Stomach (tissue), 9 donors: ENCODE measurements around the gene PCAT6. TPM values are rescaled to one million over a fixed set of nuclear protein-coding genes. Genes with fewer than 3 reads are reported as not detected.
"Not testable (repeated sequence)": the region's sequence is repeated elsewhere in the genome, so short reads cannot be mapped to it uniquely, and the experiment has no call there.

Experiments used
- DNase-seq, 2 donors: peaks; one replicate each; pipeline versions ENCODE4 v3.0.0 to v3.0.0-alpha.2; 2013 to 2019
- H3K27ac ChIP-seq, 5 donors: fragments of 200-600 bp in 4 of 5; sonication (generic) in 4 of 5; one replicate each; pipeline ENCODE4 v1.5.1; 2013 to 2019; ENCODE audit warnings: mild to moderate bottlenecking in 1 of 5, moderate library complexity in 1 of 5
- H3K27me3 ChIP-seq, 3 donors: fragments of 200-600 bp; sonication (generic); one replicate each; pipeline ENCODE4 v1.5.1; 2017 to 2019; ENCODE audit warnings: mixed run types in 1 of 3
- H3K36me3 ChIP-seq, 4 donors: fragments of 200-600 bp; sonication (generic); 1 replicate in 3 of 4; 2 replicates in 1 of 4; pipeline ENCODE4 v1.5.1; 2016 to 2019
- H3K4me1 ChIP-seq, 4 donors: fragments of 200-600 bp; sonication (generic); one replicate each; pipeline ENCODE4 v1.5.1; 2016 to 2019
- H3K4me3 ChIP-seq, 4 donors: fragments of 200-600 bp; sonication (generic) in 3 of 4; one replicate each; pipeline ENCODE4 v1.5.1; 2016 to 2019; ENCODE audit warnings: mild to moderate bottlenecking in 1 of 4
- H3K9me3 ChIP-seq, 4 donors: fragments of 200-600 bp; sonication (generic); one replicate each; pipeline ENCODE4 v1.5.1; 2016 to 2019
- CTCF ChIP-seq, 7 experiments: fragments of 450-650 bp in 4 of 7; fragments of 200-600 bp in 3 of 7; sonication (generic) in 3 of 7; IDR thresholded peaks; one replicate each; pipeline ENCODE4 v1.5.1; 2016 to 2019; ENCODE audit warnings: antibody characterized with exemption in 7 of 7, control low read depth in 2 of 7, mild to moderate bottlenecking in 1 of 7
- EP300 ChIP-seq: sonication (generic); formaldehyde crosslinking; IDR thresholded peaks from one replicate; pipeline ENCODE4 v1.6.1; 2017; ENCODE audit warnings: antibody characterized with exemption
- POLR2A ChIP-seq, 4 donors: fragments of 450-650 bp; IDR thresholded peaks; one replicate each; pipeline ENCODE4 v1.6.1; 2016; ENCODE audit warnings: antibody characterized with exemption in 4 of 4, control low read depth in 2 of 4, mild to moderate bottlenecking in 1 of 4, moderate library complexity in 1 of 4
- POLR2AphosphoS5 ChIP-seq, 3 donors: sonication (generic); formaldehyde crosslinking; IDR thresholded peaks; one replicate each; pipeline ENCODE4 v1.6.1; 2016; ENCODE audit warnings: antibody characterized with exemption in 3 of 3
- WGBS, 5 donors: extraction: QIAGEN DNeasy Blood & Tissue Kit in 3 of 5; methylation state at CpG; one replicate each; pipeline versions ENCODE4 v1.1.5 to v1.1.7; 2013 to 2018; 5-methylcytosine and 5-hydroxymethylcytosine counted together
- intact Hi-C: fragments of 100-400 bp; cut with DNase I; formaldehyde crosslinking; loops from one replicate; pipeline ENCODE4 v1.15.1; 2023; ENCODE audit warnings: low total_unique reads
- polyA plus RNA-seq, 3 donors: library from polyadenylated mRNA; stranded (reverse); fragments of 200-250 nt; gene quantifications; one replicate each; pipeline ENCODE4 v1.2.3, GENCODE V29; 2013
- total RNA-seq, 5 donors: library from RNA; depleted of rRNA; stranded (reverse); fragments of >200 nt; gene quantifications; one replicate each; pipeline versions ENCODE4 v1.1.0 to v1.2.3, GENCODE V29; 2014 to 2016
- donor health status: healthy with polysubstance abuse.
- donor health status: Bipolar disorder and iron deficiency.
- donor health status: healthy.

PCAT6 gene
- total and polyA plus RNA-seq, 8 donors, result 1.2 to 3.9 (median 2.7) TPM; not detected in 5

GRCh38 chr1:202825748-202826147 lies 15.0 kb downstream of the PCAT6 start:
- Histone ChIP-seq H3K4me3 (no peak overlapping the region), H3K27ac (no peak overlapping the region), H3K4me1 (peaks cover 0 to 19% (median 0%) of the 10 kb centered on the region in 4 donors), H3K9me3 (no peaks in the 10 kb centered on the region), H3K27me3 (no peaks in the 10 kb centered on the region), H3K36me3 (no peaks in the 10 kb centered on the region)
- no peak for DNase-seq
- WGBS, 5 donors, result 90 to 95% (median 94%) methylated on average over 7 of the region's 7 CpGs
- intact Hi-C loops, result no loop called here
- no peak for TF ChIP-seq EP300
- no peak for TF ChIP-seq POLR2A (IDR thresholded peaks at IDR 0.05)
- no peak for TF ChIP-seq CTCF (IDR thresholded peaks at IDR 0.05)
- no peak for TF ChIP-seq POLR2AphosphoS5 (IDR thresholded peaks at IDR 0.05)

GRCh38 chr1:202829223-202829622 lies 18.5 kb downstream of the PCAT6 start:
- H3K9me3 ChIP-seq, DNase-seq, H3K4me3 ChIP-seq, H3K27me3 ChIP-seq, H3K36me3 ChIP-seq, H3K4me1 ChIP-seq, H3K27ac ChIP-seq, intact Hi-C loops: not testable (repeated sequence)
- WGBS, 5 donors, result 95 to 97% (median 96%) methylated on average over 9 of the region's 9 CpGs

DNA sequence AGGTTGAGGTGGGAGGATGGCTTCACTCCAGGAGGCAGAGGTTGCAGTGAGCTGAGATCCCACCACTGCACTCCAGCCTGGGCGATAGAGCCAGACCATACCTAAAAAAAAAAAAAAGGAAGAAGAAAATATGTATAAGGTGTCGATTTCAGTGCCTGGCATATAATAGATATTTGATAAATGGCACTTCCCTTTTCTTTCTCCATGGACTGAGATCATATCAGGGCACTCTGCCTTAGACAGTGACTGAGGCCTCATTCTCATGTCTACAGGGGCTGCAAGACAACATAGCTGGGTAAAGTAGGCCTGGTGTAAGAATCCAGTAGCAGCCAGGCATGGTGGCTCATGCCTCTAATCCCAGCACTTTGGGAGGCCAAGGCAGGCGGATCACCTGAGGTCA lies 21.2 kb downstream of the PCAT6 start:
- TF ChIP-seq POLR2A (IDR thresholded peaks at IDR 0.05), result no peak

GRCh38 chr1:202834771-202835547 lies 24.2 kb downstream of the PCAT6 start:
- intact Hi-C loops, result no loop called here
- Histone ChIP-seq H3K36me3 (no peaks in the 10 kb centered on the region), H3K27ac (no peak overlapping the region), H3K4me1 (peaks cover 0 to 22% (median 0%) of the 10 kb centered on the region in 4 donors), H3K27me3 (peaks cover 0 to 6% (median 0%) of the 10 kb centered on the region in 3 donors), H3K4me3 (no peak overlapping the region), H3K9me3 (no peaks in the 10 kb centered on the region)
- no peak for TF ChIP-seq EP300
- TF ChIP-seq POLR2A (IDR thresholded peaks at IDR 0.05), result no peak
- no peak for TF ChIP-seq CTCF (IDR thresholded peaks at IDR 0.05)
- no peak for TF ChIP-seq POLR2AphosphoS5 (IDR thresholded peaks at IDR 0.05)
- no peak for DNase-seq
- 73 to 84% (median 82%) methylated on average over 10 of the region's 10 CpGs for WGBS, 5 donors

More for the DNA sequence above, 21.2 kb downstream of the PCAT6 start:
- 78 to 89% (median 86%) methylated on average over 3 of the region's 3 CpGs for WGBS, 5 donors
- Histone ChIP-seq H3K4me1 (peaks cover 0 to 18% (median 0%) of the 10 kb centered on the region in 4 donors), H3K4me3 (no peak overlapping the region), H3K27ac (no peak overlapping the region), H3K9me3 (no peaks in the 10 kb centered on the region), H3K27me3 (peaks cover 0 to 6% (median 0%) of the 10 kb centered on the region in 3 donors), H3K36me3 (no peaks in the 10 kb centered on the region)
- intact Hi-C loops, result no loop called here
- DNase-seq, result no peak

DNA sequence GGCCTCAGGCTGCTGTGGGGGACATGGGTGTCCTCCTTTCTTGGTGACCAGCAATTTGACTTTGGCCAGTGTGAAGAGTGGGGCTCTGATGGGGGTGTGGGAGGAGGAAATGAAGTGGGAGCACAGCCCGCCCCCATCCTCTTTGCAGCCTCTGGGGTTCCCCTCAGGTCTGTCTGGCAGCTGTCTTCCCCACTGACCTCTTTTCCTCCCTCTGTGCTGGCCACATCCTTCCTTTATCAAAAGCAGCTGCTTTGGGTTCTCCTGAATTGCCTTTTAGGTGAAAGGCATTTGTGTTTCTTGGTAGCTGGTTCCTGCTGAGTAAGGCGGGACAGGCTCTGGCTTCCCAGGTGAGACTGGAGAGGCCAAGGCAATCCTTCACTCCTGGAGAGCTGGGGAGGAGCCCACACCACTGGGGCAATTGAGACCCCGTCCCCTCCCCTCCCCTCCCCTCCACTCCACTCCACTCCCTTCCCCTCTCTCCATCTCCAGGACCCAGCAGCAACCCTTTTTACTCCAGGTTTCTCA lies 24.9 kb downstream of the PCAT6 start:
- peak in 1 of 2 donors; percentile 28 for DNase-seq
- TF ChIP-seq POLR2A (IDR thresholded peaks at IDR 0.05) (no peak), POLR2AphosphoS5 (IDR thresholded peaks at IDR 0.05) (no peak), EP300 (no peak), CTCF (IDR thresholded peaks at IDR 0.05) (no peak)
- H3K4me3 ChIP-seq, result no peak overlapping the region
- no peak overlapping the region for H3K27ac ChIP-seq
- H3K27me3 ChIP-seq, result peaks cover 0 to 6% (median 0%) of the 10 kb centered on the region in 3 donors
- intact Hi-C loops, result no loop called here
- 30 to 54% (median 51%) methylated on average over 3 of the region's 3 CpGs for WGBS, 5 donors
- H3K9me3 ChIP-seq, result no peaks in the 10 kb centered on the region
- peaks cover 0 to 22% (median 0%) of the 10 kb centered on the region in 4 donors for H3K4me1 ChIP-seq
- H3K36me3 ChIP-seq, result no peaks in the 10 kb centered on the region
